HepG2 (cell line): ENCODE results near the gene DNAJB11. TPM values are rescaled to one million over a fixed set of nuclear protein-coding genes. Genes with fewer than 3 reads are reported as not detected.

Experiments
- CERS6 ChIP-seq: sonication (generic); formaldehyde crosslinking; IDR thresholded peaks from 2 replicates; pipeline ENCODE4 v1.5.0; 2020; ENCODE audit warnings: missing genetic modification reagents
- CREB3 ChIP-seq: sonication (generic); formaldehyde crosslinking; IDR thresholded peaks from 2 replicates; pipeline ENCODE4 v1.5.0; 2020; ENCODE audit warnings: missing genetic modification reagents
- NR2F1 ChIP-seq, 2 experiments: fragments of 450-650 bp in 1 of 2; formaldehyde crosslinking in 1 of 2; IDR thresholded peaks; 2 replicates each; pipeline versions ENCODE4 v1.5.0 to v1.6.1; 2016 to 2020; ENCODE audit warnings: mild to moderate bottlenecking in 1 of 2, missing compliant biosample characterization in 1 of 2, missing genetic modification reagents in 1 of 2, moderate library complexity in 1 of 2
- PAWR ChIP-seq: sonication (generic); formaldehyde crosslinking; IDR thresholded peaks from 2 replicates; pipeline ENCODE4 v1.4.0; 2020; ENCODE audit warnings: missing genetic modification reagents, mild to moderate bottlenecking, borderline replicate concordance
- PPARG ChIP-seq: conservative IDR thresholded peaks from 2 replicates; pipeline ENCODE4 v1.6.1; 2016; ENCODE audit warnings: missing biosample characterization, missing genetic modification reagents
- RBM22 ChIP-seq: fragments of 200-400 bp; formaldehyde crosslinking; optimal IDR thresholded peaks from 2 replicates; pipeline ENCODE3; 2017; ENCODE audit warnings: mild to moderate bottlenecking, low read length, moderate library complexity
- RNF2 ChIP-seq: fragments of 450-650 bp; conservative IDR thresholded peaks from 2 replicates; pipeline ENCODE4 v1.6.1; 2016; ENCODE audit warnings: low read depth
- TCF12 ChIP-seq, 2 experiments: fragments of 450-650 bp in 1 of 2; sonication (generic) in 1 of 2; formaldehyde crosslinking in 1 of 2; IDR thresholded peaks; 2 replicates each; pipeline versions ENCODE4 v1.6.1 to v1.8.0; 2017 to 2022; ENCODE audit warnings: antibody characterized with exemption in 1 of 2, mild to moderate bottlenecking in 1 of 2, missing genetic modification reagents in 1 of 2, moderate library complexity in 1 of 2
- ZBTB44 ChIP-seq: sonication (generic); formaldehyde crosslinking; IDR thresholded peaks from 2 replicates; pipeline ENCODE4 v1.4.0; 2020; ENCODE audit warnings: missing genetic modification reagents
- ZBTB7B ChIP-seq: sonication (generic); formaldehyde crosslinking; IDR thresholded peaks from 2 replicates; pipeline ENCODE4 v1.4.0; 2020; ENCODE audit warnings: missing genetic modification reagents
- ZMYM3 ChIP-seq: sonication (generic); formaldehyde crosslinking; IDR thresholded peaks from 2 replicates; pipeline ENCODE4 v1.5.1; 2020; ENCODE audit warnings: mild to moderate bottlenecking, missing genetic modification reagents
- ZNF136 ChIP-seq: sonication (generic); formaldehyde crosslinking; IDR thresholded peaks from 2 replicates; pipeline ENCODE4 v1.8.1; 2022; ENCODE audit warnings: low read depth, mild to moderate bottlenecking, moderate library complexity, missing genetic modification reagents
- ZNF441 ChIP-seq: sonication (generic); formaldehyde crosslinking; IDR thresholded peaks from 2 replicates; pipeline ENCODE4 v1.7.0; 2021; ENCODE audit warnings: missing genetic modification reagents, borderline replicate concordance
- ZNF558 ChIP-seq: sonication (generic); formaldehyde crosslinking; IDR thresholded peaks from 2 replicates; pipeline ENCODE4 v1.9.0; 2022; ENCODE audit warnings: mild to moderate bottlenecking, missing genetic modification reagents, borderline replicate concordance
- ZUFSP ChIP-seq: sonication (generic); formaldehyde crosslinking; IDR thresholded peaks from 2 replicates; pipeline ENCODE4 v1.9.0; 2021; ENCODE audit warnings: missing genetic modification reagents, mild to moderate bottlenecking, borderline replicate concordance
- polyA plus RNA-seq, 8 experiments: library from polyadenylated mRNA; depleted of rRNA in 3 of 8; stranded (reverse) in 7 of 8; unstranded in 1 of 8; fragments of >200 nt; fragmentation: Illumina TruSeq in 4 of 8; extraction: Trizol in 4 of 8; gene quantifications; 2 replicates each; pipeline versions ENCODE4 v1.2.1 to v1.2.3, GENCODE V29; 2011 to 2016; ENCODE audit warnings: low read depth in 4 of 8, missing spikeins in 1 of 8, mixed read lengths in 1 of 8; ENCODE audit not compliant: insufficient read depth in 1 of 8
- total RNA-seq, 5 experiments: library from RNA; depleted of rRNA; stranded (reverse); fragments of >200 nt; fragmentation: Illumina TruSeq; extraction: Trizol; gene quantifications; 2 replicates each; pipeline ENCODE4 v1.2.3, GENCODE V29; 2016; ENCODE audit warnings: low read depth in 1 of 5
- TF ChIP-seq, protein P1 (sequence below): sonication (generic); formaldehyde crosslinking; IDR thresholded peaks from 2 replicates; pipeline ENCODE4 v1.8.0; 2022; ENCODE audit warnings: mild to moderate bottlenecking, missing genetic modification reagents; ENCODE audit not compliant: insufficient replicate concordance
- TF ChIP-seq, protein P2 (sequence below): sonication (generic); formaldehyde crosslinking; IDR thresholded peaks from 2 replicates; pipeline ENCODE4 v1.9.0; 2022; ENCODE audit warnings: missing genetic modification reagents, mild to moderate bottlenecking, borderline replicate concordance

Gene DNAJB11
- total and polyA plus RNA-seq, 2 of the 13 experiments (the other 11 are each of a cell fraction or from before 2014, with no cell fraction given) = 41.0 to 132 TPM

- TF ChIP-seq, protein P1, sequence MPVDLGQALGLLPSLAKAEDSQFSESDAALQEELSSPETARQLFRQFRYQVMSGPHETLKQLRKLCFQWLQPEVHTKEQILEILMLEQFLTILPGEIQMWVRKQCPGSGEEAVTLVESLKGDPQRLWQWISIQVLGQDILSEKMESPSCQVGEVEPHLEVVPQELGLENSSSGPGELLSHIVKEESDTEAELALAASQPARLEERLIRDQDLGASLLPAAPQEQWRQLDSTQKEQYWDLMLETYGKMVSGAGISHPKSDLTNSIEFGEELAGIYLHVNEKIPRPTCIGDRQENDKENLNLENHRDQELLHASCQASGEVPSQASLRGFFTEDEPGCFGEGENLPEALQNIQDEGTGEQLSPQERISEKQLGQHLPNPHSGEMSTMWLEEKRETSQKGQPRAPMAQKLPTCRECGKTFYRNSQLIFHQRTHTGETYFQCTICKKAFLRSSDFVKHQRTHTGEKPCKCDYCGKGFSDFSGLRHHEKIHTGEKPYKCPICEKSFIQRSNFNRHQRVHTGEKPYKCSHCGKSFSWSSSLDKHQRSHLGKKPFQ (CRISPR knock-in tag) = no peak
- TF ChIP-seq ZNF558 (CRISPR knock-in tag) (no peak), RBM22 (no peak), CREB3 (CRISPR knock-in tag) (no peak), ZNF136 (0 out of 2 replicates have a peak, but pooled peaks have one; percentile 38), PAWR (CRISPR knock-in tag) (no peak), ZMYM3 (0 out of 2 replicates have a peak, but pooled peaks have one; percentile 11), ZNF441 (CRISPR knock-in tag) (no peak; the same call in 1 of the 2 replicates), NR2F1 (CRISPR knock-in tag; IDR thresholded peaks at IDR 0.05) (no peak), RNF2 (no peak), PPARG (CRISPR knock-in tag) (0 out of 2 replicates have a peak, but pooled peaks have one; percentile 49), TCF12 (IDR thresholded peaks at IDR 0.05) (no peak), TCF12 (CRISPR knock-in tag; IDR thresholded peaks at IDR 0.05) (no peak), ZBTB7B (CRISPR knock-in tag) (peak; percentile 59; the same call in 1 of the 2 replicates), CERS6 (CRISPR knock-in tag) (no peak), ZUFSP (CRISPR knock-in tag) (no peak), ZBTB44 (0 out of 2 replicates have a peak, but pooled peaks have one; percentile 37)
- TF ChIP-seq, protein P2, sequence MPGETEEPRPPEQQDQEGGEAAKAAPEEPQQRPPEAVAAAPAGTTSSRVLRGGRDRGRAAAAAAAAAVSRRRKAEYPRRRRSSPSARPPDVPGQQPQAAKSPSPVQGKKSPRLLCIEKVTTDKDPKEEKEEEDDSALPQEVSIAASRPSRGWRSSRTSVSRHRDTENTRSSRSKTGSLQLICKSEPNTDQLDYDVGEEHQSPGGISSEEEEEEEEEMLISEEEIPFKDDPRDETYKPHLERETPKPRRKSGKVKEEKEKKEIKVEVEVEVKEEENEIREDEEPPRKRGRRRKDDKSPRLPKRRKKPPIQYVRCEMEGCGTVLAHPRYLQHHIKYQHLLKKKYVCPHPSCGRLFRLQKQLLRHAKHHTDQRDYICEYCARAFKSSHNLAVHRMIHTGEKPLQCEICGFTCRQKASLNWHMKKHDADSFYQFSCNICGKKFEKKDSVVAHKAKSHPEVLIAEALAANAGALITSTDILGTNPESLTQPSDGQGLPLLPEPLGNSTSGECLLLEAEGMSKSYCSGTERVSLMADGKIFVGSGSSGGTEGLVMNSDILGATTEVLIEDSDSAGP (CRISPR knock-in tag) = peak; percentile 17; the same call in 1 of the 2 replicates
Measured at GRCh38 chr3:186570096-186570940, at the start of gene DNAJB11 (continued).
